ENCODE results near the gene RTP3.
A peak's percentile ranks its signal among the peaks of the same experiment; 100 is the strongest.

Gene RTP3

DNA sequence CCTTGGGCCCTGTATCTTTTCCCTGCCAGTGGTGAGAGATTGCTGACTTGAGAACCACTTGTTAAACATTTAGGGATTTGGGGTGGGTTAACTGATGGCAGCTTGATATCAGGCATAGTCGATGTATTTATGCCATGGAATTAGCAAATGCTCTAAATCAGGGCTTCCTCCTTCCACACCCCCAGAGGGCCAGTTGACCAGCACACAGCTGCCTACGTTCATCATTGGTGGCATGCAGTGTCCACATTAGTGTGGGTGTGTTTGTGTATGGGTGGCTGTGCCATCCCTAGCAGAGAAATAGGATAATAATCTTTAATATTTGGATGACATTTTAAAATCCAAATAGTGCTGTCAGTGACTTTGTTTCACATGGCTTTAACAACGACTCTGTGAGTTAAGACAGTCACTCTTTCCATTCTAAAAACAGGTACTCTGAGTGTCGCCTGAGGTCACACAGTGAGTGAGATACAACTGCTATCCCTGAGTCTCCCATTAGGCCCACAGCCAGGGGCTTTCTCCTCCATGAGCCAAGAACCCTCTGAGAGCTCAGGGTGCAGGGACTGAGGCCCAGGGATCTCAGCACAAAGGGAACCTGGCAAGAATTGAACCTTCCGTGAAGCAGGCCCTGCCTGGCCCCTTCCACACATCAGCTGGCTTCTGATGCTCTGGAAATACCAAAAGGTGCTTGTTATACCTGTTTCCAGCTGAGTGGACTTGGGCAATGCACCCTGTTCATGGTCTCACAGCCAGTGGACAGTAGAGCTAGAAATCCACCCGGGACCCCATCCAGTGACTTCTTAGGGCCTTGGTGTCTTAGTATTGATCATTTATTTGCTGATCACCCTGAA lies 28.8 kb upstream of the RTP3 start:
- no peak for TF ChIP-seq EZH2 (IDR thresholded peaks at IDR 0.05; ENCODE audit: borderline replicate concordance, low read depth, low read length, severe bottlenecking)
- TF ChIP-seq, protein P1, sequence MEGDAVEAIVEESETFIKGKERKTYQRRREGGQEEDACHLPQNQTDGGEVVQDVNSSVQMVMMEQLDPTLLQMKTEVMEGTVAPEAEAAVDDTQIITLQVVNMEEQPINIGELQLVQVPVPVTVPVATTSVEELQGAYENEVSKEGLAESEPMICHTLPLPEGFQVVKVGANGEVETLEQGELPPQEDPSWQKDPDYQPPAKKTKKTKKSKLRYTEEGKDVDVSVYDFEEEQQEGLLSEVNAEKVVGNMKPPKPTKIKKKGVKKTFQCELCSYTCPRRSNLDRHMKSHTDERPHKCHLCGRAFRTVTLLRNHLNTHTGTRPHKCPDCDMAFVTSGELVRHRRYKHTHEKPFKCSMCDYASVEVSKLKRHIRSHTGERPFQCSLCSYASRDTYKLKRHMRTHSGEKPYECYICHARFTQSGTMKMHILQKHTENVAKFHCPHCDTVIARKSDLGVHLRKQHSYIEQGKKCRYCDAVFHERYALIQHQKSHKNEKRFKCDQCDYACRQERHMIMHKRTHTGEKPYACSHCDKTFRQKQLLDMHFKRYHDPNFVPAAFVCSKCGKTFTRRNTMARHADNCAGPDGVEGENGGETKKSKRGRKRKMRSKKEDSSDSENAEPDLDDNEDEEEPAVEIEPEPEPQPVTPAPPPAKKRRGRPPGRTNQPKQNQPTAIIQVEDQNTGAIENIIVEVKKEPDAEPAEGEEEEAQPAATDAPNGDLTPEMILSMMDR (IDR thresholded peaks at IDR 0.05; ENCODE audit: borderline replicate concordance, extremely low read depth, low read length, poor library complexity, severe bottlenecking) = no peak
- H3K36me3 ChIP-seq (ENCODE audit: insufficient read depth, low read length) = no peaks in the 10 kb centered on the region

DNA sequence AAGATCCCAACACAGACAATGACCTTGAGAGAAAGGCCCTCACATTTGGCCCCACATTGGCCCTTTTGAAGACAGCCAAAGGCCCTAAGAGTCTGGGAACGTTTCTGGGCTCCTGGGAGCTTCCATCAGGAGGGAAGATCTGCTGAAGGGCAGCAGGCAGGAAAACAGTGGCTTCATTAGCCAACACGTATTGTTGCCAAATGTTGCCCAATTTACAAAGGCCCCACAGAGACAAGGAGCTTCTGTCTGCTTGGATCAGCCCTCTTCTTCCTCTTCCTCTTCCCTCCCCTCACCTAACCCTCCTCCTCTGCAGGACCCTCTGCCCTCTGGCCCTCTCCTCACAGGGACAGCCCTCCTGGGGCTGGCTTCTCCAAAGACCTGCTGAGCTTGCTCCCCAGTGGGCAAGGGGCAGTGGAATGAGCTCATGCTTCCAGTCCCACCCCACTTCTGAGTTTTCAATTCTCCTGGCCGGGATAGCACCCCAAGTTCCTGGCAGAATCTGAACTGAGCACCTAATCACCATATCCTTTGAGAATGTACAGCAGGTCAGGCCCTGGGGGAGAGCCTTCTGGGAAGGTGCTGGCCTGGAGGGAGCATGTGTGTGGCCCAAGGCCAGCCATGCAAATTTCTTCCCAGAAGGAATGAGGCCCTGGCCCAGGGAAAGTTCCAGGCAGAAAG lies 28.0 kb upstream of the RTP3 start:
- no peak overlapping the region for H3K9ac ChIP-seq (ENCODE audit: low read depth, low read length)
- no peaks in the 10 kb centered on the region for H3K79me2 ChIP-seq (ENCODE audit: insufficient read depth, low read length)
- no peak overlapping the region for H3K4me2 ChIP-seq (ENCODE audit: insufficient read depth, low read length)
- TF ChIP-seq EZH2 (IDR thresholded peaks at IDR 0.05; ENCODE audit: borderline replicate concordance, low read depth, low read length, severe bottlenecking) = no peak
- TF ChIP-seq, protein P1 (IDR thresholded peaks at IDR 0.05; ENCODE audit: borderline replicate concordance, extremely low read depth, low read length, poor library complexity, severe bottlenecking) = no peak
- H4K20me1 ChIP-seq (ENCODE audit: insufficient read depth, low read length) = no peaks in the 10 kb centered on the region
- no peak overlapping the region for H3K27ac ChIP-seq (ENCODE audit: low read length)
- no peaks in the 10 kb centered on the region for H3K27me3 ChIP-seq (ENCODE audit: insufficient read depth, low read length, poor library complexity)
- ATAC-seq (ENCODE audit: insufficient read depth, low read depth) (no peak), DNase-seq (no peak)
- no peaks in the 10 kb centered on the region for H3K9me3 ChIP-seq (ENCODE audit: insufficient read depth, low read length, severe bottlenecking)
- no peaks in the 10 kb centered on the region for H3K36me3 ChIP-seq (ENCODE audit: insufficient read depth, low read length)
- H3K4me1 ChIP-seq (ENCODE audit: insufficient read depth, low read length) = no peaks in the 10 kb centered on the region
- H2AFZ ChIP-seq (ENCODE audit: low read depth, low read length) = no peak overlapping the region
- no peak overlapping the region for H3K4me3 ChIP-seq (ENCODE audit: low read depth in 1 of 2, low read length in 2 of 2)

More for the DNA sequence above, 28.8 kb upstream of the RTP3 start:
- Histone ChIP-seq H3K27me3 (ENCODE audit: insufficient read depth, low read length, poor library complexity) (no peaks in the 10 kb centered on the region), H3K9ac (ENCODE audit: low read depth, low read length) (no peak overlapping the region), H2AFZ (ENCODE audit: low read depth, low read length) (no peak overlapping the region), H4K20me1 (ENCODE audit: insufficient read depth, low read length) (no peaks in the 10 kb centered on the region), H3K27ac (ENCODE audit: low read length) (no peak overlapping the region), H3K4me2 (ENCODE audit: insufficient read depth, low read length) (no peak overlapping the region), H3K4me3 (ENCODE audit: low read depth in 1 of 2, low read length in 2 of 2) (no peak overlapping the region), H3K79me2 (ENCODE audit: insufficient read depth, low read length) (no peaks in the 10 kb centered on the region), H3K4me1 (ENCODE audit: insufficient read depth, low read length) (no peaks in the 10 kb centered on the region), H3K9me3 (ENCODE audit: insufficient read depth, low read length, severe bottlenecking) (no peaks in the 10 kb centered on the region)
- ATAC-seq (ENCODE audit: insufficient read depth, low read depth) = no peak
- no peak for DNase-seq

GRCh38 chr3:46470831-46471230 lies 26.9 kb upstream of the RTP3 start:
- ATAC-seq (ENCODE audit: insufficient read depth, low read depth) (0 out of 3 replicates have a peak, but pooled peaks have one; percentile 31), DNase-seq (no peak)
- Histone ChIP-seq H3K9me3 (ENCODE audit: insufficient read depth, low read length, severe bottlenecking) (no peaks in the 10 kb centered on the region), H3K4me1 (ENCODE audit: insufficient read depth, low read length) (no peaks in the 10 kb centered on the region), H4K20me1 (ENCODE audit: insufficient read depth, low read length) (no peaks in the 10 kb centered on the region), H3K4me3 (ENCODE audit: low read depth in 1 of 2, low read length in 2 of 2) (no peak overlapping the region), H3K27me3 (ENCODE audit: insufficient read depth, low read length, poor library complexity) (no peaks in the 10 kb centered on the region), H3K4me2 (ENCODE audit: insufficient read depth, low read length) (no peak overlapping the region), H3K9ac (ENCODE audit: low read depth, low read length) (no peak overlapping the region), H3K36me3 (ENCODE audit: insufficient read depth, low read length) (no peaks in the 10 kb centered on the region), H3K27ac (ENCODE audit: low read length) (no peak overlapping the region), H2AFZ (ENCODE audit: low read depth, low read length) (no peak overlapping the region), H3K79me2 (ENCODE audit: insufficient read depth, low read length) (no peaks in the 10 kb centered on the region)
- TF ChIP-seq, protein P1 (IDR thresholded peaks at IDR 0.05; ENCODE audit: borderline replicate concordance, extremely low read depth, low read length, poor library complexity, severe bottlenecking) = no peak
- TF ChIP-seq EZH2 (IDR thresholded peaks at IDR 0.05; ENCODE audit: borderline replicate concordance, low read depth, low read length, severe bottlenecking) = no peak

Data from DND-41 (cell line).